Renal pelvis (tissue), 4 donors: ENCODE data around the gene BRPF3. TPM values are rescaled to one million over a fixed set of nuclear protein-coding genes. Genes with fewer than 3 reads are reported as not detected.

Experiments
- DNase-seq: peaks from one replicate; pipeline ENCODE4 v3.0.0-alpha.2; 2013
- polyA plus RNA-seq, 3 donors: library from polyadenylated mRNA; unstranded; fragments of 120-200 nt; gene quantifications; one replicate each; pipeline ENCODE4 v1.2.1, GENCODE V29; 2013; ENCODE audit not compliant: insufficient read length in 3 of 3

Gene BRPF3
- polyA plus RNA-seq, 3 donors: 47.9 to 60.0 (median 57.8) TPM

DNA sequence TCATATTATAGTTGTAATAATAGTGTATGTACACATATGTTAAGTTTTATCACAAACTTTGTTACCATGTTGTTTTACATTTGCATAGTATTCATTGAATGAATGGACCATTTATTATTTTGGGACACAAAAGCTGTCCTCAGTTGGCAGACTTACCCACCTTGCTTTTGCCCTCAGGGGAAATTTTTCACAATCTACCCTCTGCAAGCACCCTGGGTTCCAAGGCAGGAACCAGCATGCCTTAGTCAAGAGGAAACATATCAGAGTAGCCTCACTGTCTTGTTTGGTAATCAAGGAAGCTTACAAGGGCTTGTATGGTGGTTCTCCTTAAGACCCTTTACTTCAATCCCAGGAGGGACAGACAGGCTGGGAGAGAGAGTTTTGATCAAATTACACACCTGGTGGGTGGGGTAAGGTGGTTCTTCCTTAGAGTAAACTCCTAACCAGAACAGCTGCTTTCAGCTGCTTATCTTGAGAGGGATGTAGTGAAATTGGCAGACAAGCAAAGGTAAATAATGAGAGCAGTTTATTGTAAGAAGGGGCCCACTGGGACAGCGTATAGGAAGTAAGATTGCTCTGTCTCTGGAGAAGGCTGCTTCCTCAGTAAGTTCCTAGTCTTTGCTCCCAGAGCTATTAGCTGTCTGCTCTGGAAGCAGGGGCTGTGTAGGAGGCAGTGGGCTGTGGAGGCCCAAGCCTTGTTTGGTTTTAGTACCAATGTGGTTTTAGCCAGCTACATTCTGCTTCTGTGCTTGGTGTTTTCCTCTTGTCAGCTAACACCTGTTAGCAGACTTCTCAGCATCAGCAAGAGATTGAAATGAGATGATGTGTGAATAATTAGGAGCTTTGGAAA is 31.1 kb downstream of the BRPF3 start:
- no peak for DNase-seq

DNA sequence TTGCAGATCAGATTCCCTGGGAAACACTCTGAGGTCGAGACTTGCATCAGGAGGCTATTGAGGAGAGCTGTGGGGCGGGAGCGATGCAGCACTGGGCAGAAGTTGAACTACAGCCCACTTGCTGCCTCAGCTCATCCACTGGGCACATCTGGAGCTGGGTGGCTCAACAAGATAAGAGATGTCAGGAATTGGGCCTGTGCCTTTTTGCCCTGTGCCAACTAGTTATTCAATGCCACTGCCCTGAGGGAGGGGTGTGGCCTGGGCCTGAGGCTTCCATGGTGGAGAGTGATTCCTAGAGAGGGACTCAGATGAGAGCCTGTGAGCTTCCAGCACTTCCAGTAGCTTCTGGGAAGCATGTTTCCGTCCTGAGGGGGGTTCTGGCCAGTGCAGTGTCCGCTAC is 32.7 kb downstream of the BRPF3 start:
- DNase-seq: no peak

DNA sequence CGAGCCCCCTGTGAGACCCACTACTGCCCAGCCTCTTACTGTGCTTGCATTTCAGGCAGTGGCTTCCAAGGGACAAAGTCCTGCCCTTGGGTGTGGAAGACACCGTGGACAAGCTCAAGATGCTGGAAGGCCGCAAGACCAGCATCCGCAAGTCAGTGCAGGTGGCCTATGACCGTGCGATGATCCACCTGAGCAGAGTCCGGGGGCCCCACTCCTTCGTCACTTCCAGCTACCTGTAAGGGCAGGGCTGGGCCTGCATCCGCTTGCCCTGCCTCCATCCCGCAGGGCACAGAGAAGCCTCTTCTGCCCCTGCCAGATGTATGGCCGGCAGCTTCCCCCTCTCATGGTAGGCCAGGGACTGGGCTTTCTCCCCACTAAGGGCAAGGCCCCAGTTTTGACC is 33.8 kb downstream of the BRPF3 start:
- DNase-seq: no peak

DNA sequence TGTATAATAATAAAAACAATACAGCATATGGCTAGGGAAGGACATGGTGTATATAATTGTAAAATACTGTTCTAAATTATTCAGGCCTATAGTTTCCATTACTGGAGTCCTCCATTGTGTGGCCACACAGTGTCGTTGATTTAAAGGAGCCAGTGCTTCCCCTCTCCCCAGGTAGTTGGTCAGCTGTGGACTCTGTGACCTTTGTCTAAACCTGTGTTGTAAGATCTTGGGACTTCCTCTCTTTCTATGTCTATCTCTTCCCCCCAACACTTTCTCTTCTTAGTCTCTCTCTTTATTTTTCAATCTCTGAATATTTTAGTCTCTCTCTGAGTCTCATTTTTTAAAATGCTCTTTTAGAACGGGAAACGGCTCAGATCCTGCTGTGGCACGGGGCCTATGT is 35.6 kb downstream of the BRPF3 start:
- no peak for DNase-seq

DNA sequence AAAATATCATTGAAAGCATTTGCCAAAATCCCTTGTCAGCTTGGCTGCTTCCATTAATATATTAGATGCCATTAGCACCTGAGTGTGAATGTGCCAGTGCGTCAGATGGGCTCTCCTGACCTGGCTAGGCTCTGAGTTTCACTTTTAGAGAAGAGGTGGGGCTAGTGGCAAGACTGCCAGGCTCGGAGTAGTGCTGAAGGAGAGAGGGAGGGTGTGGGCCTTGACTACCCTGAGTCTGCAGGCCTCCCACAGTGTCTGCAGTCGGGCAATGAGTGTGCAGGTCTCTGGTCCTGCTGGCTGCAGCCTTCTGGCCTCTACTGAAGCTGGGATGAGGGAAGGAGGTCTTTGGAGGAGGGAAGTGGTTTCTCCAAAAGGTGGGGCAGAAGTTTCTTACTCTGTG is 38.8 kb downstream of the BRPF3 start:
- DNase-seq: no peak

DNA sequence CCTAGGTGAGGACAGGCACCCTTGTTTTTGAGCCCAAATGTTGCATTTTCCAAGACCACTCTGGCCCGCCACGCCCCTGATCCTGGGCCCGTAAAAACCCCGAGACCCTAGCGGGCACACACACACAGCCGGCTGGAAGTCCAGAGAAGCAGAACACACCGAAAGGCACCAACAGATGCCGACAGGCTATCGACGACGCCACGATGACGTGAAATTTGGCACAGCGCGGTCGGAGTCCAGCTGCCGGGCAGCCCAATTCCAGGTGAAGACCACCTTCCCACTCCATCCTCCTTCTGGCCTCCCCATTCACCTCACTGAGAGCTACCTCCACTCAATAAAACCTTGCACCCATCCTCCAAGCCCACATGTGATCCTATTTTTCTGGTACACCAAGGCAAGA is 39.3 kb downstream of the BRPF3 start:
- DNase-seq: no peak

DNA sequence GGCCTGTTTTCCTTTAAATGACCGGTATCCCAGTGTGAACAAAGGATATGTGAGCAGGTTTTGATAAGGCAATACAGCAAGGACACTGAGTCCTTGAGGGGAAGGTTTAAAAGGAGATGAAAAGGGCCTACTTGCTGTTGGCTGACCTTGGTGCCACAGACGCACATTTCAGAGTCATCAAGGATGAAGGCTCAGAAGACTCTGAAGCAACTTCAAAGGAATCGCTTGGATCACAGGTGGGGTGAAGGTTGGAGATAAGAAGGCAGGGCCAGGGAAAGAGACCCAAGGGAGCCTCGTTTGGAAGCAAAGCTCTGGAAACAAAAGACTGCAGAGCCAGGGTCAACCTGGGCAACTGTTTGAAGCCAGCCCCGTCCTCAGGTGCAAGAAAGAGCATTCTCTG is 43.2 kb downstream of the BRPF3 start:
- no peak for DNase-seq

DNA sequence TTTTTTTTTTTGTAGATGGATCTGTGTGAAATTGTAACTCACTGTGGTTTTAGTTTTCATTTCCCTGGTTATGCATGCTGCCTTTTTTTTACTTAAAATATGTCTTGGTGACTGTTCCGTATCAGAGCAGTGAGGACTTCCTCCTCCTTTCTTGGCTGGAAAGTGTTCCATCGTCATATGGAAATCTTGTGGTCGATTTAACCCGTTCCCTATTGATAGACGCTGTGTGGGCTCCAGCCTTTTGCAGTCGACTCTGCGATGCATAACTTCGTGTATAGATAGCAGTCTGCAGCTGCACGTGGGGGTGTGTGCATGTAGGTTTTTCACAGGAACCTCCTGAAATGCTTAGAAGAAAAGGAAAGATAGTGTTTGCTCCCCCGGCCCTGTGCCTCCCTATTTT is 45.2 kb downstream of the BRPF3 start:
- DNase-seq: no peak

DNA sequence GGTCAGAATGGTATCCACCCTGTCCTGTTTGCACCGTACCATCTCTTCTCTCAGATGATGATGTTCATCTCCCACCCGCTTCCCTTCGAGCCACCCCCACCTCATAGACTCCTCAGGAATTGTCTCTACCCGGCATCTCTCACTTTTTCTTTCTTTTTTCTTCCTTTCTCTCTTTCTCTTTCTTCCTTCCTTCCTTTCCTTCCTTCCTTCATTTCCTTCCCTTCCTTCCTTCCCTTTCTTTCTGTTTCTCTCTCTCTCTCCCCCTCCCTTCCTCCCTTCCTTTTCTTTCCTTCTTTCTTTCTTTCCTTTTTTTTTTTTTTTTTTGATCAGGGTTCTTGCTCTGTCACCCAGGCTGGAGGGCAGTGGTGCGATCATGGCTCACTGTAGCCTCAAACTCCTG is 45.6 kb downstream of the BRPF3 start:
- DNase-seq: no peak

DNA sequence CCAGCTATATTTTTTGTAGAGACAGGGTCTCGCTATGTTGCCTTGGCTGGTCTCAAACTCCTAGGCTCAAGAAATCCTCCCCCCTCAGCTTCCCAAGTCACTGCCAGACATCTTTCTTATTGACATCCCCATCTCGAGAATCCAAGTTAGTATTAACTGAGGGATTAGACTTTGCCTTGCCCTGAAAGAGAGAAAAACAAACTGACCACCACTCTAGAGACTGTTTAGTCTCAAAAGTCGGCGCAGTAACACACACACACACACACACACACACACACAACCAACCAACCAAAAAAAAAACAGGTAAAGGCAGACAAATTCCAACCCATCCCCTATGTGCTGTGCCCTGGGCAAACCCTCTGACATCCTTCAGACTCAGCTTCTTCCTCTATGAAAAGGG is 46.1 kb downstream of the BRPF3 start:
- DNase-seq: no peak

DNA sequence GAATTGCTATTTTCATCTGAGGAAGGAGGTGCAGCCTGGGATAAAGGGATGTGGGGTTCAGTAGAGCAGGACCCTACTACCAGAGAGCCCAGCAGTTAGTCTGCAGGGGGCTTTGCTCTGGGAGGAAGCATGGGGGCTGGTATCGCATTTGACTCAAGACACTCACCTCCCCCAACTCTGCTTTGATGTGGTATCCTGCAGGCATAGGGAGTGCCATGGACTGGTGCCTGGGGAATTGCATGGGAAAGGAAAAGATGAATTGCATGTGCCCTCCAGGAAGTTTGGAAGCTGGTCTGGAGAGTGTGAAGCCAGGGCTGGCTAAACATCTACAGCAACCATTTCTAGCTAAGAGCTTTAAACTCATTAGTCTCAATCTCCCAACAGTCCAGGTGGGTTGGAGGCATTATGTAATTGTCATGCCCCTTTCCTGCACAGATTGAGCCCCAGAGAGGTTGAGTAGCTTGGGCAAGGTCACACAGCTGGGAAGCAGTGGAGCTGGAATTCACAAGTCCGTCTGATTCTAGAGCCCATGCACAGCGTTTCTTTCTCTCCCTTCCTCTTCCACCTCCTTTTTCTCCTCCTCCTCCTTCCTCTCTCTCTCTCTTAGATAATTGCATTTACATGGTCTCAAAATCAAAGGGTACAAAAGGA is 47.1 kb downstream of the BRPF3 start:
- no peak for DNase-seq

DNA sequence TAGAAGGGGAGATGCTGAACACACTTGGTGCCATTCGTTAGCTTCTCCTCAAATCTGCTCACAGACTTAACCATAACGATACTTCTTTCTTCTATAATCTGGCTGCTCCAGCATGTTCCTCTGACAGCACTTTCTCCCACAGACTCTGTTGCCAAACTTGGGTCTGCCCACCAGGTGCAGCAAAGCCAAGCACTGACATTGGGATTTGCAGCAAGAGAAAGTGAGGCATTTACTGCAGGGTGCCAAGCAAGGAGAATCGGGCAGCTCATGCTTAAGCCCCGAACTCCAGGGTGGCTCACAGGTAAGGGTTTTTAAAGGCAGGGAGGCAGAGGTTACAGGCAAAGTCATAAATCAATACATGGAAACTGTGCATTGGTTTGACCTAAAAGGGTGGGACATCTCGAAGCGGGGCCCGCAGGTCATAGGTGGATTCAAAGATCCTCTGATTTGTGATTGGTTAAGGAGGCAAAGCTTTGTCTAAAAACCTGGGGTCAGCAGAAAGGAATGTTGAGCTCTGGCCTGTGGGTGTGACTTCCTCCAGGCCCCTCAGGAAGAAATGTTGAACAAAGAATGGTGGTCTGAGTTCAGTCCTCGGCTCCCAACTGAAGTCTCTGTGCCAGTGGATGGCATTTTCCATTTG is 48.2 kb downstream of the BRPF3 start:
- peak; percentile 48 for DNase-seq

DNA sequence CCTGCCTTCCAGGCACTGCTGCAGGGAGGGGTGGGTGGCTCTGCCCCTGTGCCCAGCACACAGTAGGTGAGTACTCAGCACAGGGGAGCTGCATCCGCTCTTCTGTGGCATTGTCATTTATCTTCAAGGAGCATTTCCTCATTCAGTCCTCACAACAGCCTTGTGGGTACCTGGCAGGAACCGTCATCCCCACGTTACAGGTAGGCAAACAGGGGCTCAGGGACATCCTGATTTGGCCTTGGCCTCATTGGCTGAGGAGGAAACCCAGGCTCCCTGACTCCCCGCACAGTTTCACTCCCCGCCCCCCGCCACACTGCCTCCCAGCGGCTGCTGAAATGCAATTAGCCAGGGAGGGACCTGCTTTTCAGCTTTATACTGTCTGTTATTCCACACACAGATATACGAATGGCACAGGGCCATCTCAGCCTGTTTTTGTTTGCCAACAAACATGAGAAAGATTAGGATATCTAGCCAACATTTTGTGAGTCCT is 49.1 kb downstream of the BRPF3 start:
- no peak for DNase-seq

DNA sequence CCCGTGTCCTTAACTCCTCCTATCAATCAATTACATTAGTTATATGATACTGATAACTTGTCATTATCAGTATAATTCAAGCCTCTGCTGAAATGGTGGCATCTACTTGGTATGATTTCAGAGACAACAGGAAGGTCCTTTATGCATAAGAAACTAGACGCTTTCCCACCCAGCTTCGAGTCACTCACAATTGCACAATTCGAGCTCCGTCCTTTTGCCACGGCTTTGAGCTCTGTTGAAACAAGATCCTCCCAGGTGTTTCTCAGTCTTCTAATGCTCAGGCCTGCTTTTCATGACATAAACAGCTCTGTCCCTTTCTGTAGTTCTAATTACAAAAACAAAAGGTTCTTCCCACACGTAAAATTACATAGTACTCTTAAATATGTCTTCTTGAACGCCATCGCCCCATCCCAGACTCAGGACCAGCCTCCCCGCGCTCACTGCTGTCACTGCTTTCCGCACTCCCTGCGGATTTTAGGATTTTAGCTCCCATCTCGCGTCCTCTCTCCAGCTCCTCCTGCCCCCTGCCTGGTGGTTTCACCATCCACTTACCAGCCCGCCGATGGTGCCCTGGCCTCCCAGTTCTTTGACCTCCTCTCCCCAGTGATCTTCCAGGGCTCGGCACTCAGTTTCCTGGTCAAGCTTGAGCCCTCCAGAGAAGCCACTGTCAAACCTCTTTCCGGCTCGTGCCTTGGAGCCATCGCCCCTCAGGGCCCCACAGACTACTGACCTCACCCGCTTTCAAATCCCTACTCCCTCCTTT is 50.1 kb downstream of the BRPF3 start:
- DNase-seq: no peak

DNA sequence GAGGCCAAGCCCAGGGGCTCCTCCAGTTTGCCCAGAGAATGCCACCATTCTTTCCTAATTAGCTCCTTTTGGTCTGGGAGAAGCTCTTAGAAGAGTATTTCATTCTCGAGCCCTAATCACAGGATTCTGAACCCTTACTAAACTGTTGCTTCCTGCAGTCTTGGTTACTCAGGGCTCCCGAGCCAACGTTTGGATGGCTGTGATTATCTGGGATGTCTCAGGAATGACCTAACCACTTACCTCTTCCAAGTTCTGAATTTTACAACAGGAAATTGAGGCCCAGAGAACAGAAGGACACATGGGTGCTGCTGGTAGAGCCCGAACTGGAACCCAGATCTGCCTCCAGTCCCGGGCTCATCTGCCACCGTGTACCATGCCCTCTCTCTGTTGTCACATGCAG is 51.1 kb downstream of the BRPF3 start:
- DNase-seq: no peak

DNA sequence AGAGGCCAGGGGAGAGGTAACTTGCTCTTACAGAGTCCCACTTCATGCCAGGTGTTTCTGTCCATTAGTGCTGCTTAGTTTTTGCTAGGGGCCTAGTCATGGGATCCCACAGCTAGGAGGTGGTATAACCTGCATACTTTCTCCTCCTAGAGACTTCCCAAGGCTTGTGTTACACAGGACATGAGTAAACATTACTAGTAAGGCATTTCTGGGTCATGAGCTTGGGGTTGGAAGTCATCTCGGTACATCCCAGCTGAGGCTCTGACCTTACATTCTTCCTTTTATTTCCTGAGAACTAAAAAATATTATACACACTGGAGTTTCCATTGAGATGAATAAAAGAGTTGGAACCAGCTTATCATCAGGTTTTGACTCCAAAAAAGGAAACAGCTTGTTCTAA is 52.4 kb downstream of the BRPF3 start:
- DNase-seq: no peak

DNA sequence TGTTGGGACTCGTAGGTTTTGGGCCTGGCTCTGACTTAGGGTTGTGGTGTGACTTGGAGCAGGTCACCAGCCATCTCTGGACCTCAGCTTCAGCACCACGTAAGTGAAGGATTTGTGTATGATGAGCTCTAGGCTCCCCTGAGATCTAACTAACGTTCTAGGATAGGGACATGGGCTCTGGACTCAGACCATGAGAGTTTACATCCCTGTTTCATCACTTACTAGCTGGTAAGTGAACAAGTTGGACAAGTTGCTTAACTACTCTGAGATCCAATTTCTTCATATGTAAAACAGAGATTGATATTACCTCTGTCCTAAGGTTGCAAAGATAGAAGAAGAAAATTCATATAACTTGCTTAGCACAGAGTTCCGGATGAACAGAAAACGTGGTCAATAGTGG is 53.0 kb downstream of the BRPF3 start:
- no peak for DNase-seq

DNA sequence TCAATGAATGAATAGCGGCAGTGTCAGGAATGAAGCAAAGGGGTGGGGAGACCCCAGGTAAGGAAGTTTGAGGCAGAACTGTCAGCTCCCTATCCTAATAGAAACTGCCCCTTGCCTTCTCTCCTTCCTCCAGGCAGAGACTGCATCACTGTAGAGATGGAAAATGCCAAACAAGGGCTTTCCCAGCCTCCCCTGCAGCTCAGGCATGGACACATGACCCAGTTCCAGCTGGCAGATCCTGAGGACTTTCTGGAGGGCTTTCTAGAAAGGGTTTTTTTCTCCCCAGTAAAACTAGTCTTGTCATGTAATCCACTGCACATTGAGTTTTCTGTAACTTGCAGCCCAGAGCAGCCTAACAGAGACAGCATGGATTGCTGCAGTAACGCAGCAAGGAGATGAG is 55.5 kb downstream of the BRPF3 start:
- DNase-seq: no peak

DNA sequence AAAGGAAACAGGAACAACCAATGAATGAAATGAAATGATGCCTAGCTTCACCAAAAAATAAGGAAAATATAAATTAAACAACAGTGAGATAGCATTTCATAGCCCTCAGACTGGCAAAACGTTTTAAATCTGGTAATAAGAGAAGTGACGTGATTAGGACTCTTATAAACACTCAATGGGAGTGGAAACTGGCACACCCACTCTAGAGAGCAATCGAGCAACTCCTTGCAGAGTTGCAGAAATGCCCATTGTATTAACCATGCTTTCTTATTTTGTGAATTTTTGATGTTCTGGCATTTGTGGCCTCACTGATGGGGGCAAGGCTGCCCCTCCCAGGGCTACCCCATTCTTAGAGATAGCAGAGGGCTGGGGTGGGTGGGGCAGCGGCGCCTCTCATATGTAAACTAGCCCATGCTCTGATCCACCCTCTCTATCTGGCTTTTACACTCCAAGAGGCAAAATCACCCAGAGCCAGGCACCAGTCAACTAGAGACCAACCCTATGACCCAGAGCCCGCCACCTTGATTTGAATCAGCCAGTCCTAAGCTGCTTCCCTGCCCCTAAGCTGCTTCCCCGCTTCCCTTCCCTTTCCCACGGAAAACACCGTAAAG is 67.0 kb downstream of the BRPF3 start:
- no peak for DNase-seq

DNA sequence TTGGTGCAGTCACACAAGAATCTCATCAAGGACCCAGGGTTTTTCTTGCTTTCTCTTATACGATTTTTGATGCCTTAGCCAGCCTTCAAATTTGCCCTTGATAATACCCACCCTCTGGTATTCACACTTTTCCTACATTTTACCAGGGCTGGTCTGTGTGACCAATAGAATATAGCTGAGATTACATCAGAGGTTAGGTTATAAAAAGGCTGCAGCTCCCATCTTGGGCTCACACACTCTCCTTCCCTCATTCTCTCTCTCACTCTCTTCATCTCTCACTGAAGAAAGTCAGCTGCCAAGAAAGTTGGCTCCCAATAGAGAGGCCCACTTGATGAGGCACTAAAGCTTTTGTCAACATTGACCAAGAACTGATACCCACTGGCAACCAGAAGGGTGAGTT is 69.2 kb downstream of the BRPF3 start:
- no peak for DNase-seq

DNA sequence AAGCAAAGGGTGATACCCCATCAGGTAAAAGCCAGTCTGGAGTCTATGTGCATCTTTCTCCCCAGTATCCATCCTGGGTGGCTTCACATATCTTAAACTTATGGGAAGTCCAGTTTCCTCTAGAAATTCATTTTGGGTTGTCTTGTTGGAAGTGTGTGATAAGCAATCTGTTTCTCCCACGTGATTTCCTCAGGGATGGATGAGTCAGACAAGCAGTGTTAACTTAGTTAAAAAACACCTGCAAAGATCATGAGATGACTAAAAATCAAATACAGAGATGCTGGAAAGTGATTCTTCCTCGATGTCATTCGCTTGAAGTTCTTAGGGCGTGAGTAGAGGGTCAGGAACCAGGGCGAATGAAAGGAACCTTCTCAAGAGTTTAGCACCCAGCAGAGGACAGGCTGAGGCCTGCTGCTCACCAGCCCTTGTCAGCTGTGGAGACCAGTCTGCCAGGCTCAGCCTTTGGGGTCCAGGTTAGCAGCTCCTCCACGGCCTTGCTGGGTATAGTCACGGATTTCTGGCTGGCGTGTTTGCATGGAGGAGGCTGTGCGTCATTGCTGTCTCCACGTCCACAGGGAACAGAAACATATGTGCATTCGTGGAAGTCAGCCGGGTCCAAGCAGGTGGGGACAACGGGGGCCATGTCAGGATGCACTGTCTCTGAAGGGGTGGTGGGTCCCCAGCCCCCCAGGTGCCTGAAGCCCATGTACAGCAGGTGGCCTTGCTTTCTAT is 70.5 kb downstream of the BRPF3 start:
- no peak for DNase-seq
